Measurements from ENCODE around the gene RCAN2.

RCAN2 gene

GRCh38 chr6:46258249-46258648 is 233.0 kb downstream of the RCAN2 start:
- no peak for DNase-seq (ENCODE audit: low read depth in 2 of 2)

- DNase-seq (ENCODE audit: low read depth in 2 of 2), result no peak
These were observed 235.7 kb downstream of the RCAN2 start for GRCh38 chr6:46255528-46255927.

- no peak for DNase-seq (ENCODE audit: low read depth in 2 of 2)
These were observed 236.3 kb downstream of the RCAN2 start for GRCh38 chr6:46254946-46255345.

GRCh38 chr6:46254331-46254730 is 236.9 kb downstream of the RCAN2 start:
- no peak for DNase-seq (ENCODE audit: low read depth in 2 of 2)

- no peak for DNase-seq (ENCODE audit: low read depth in 2 of 2)
These were observed 239.5 kb downstream of the RCAN2 start for GRCh38 chr6:46251583-46252339.

GRCh38 chr6:46248143-46248542 is 243.1 kb downstream of the RCAN2 start:
- DNase-seq (ENCODE audit: low read depth in 2 of 2), result no peak

GRCh38 chr6:46246727-46247126 is 244.5 kb downstream of the RCAN2 start:
- DNase-seq (ENCODE audit: low read depth in 2 of 2), result no peak

GRCh38 chr6:46246081-46246480 is 245.2 kb downstream of the RCAN2 start:
- DNase-seq (ENCODE audit: low read depth in 2 of 2), result no peak

GRCh38 chr6:46244670-46245069 is 246.6 kb downstream of the RCAN2 start:
- no peak for DNase-seq (ENCODE audit: low read depth in 2 of 2)

GRCh38 chr6:46243754-46244153 is 247.5 kb downstream of the RCAN2 start:
- no peak for DNase-seq (ENCODE audit: low read depth in 2 of 2)

GRCh38 chr6:46242921-46243320 is 248.3 kb downstream of the RCAN2 start:
- DNase-seq (ENCODE audit: low read depth in 2 of 2), result no peak

- no peak for DNase-seq (ENCODE audit: low read depth in 2 of 2)
These were observed 250.2 kb downstream of the RCAN2 start for GRCh38 chr6:46240866-46241565.

GRCh38 chr6:46236752-46237151 is 254.5 kb downstream of the RCAN2 start:
- DNase-seq (ENCODE audit: low read depth in 2 of 2), result no peak

- no peak for DNase-seq (ENCODE audit: low read depth in 2 of 2)
These were observed 256.0 kb downstream of the RCAN2 start for GRCh38 chr6:46235242-46235641.

GRCh38 chr6:46234700-46235099 is 256.5 kb downstream of the RCAN2 start:
- DNase-seq (ENCODE audit: low read depth in 2 of 2), result no peak

- no peak for DNase-seq (ENCODE audit: low read depth in 2 of 2)
These were observed 257.1 kb downstream of the RCAN2 start for GRCh38 chr6:46234156-46234556.

- DNase-seq (ENCODE audit: low read depth in 2 of 2), result no peak
These were observed 258.1 kb downstream of the RCAN2 start for GRCh38 chr6:46233129-46233528.

GRCh38 chr6:46222286-46222685 is 269.0 kb downstream of the RCAN2 start:
- no peak for DNase-seq (ENCODE audit: low read depth in 2 of 2)

GRCh38 chr6:46221222-46221793 is 269.9 kb downstream of the RCAN2 start:
- DNase-seq (ENCODE audit: low read depth in 2 of 2), result no peak

- no peak for DNase-seq (ENCODE audit: low read depth in 2 of 2)
These were observed 270.7 kb downstream of the RCAN2 start for GRCh38 chr6:46220352-46221221.

- DNase-seq (ENCODE audit: low read depth in 2 of 2), result no peak
These were observed 271.6 kb downstream of the RCAN2 start for GRCh38 chr6:46219661-46220060.

GRCh38 chr6:46218457-46218856 is 272.8 kb downstream of the RCAN2 start:
- no peak for DNase-seq (ENCODE audit: low read depth in 2 of 2)

All from activated CD8-positive, alpha-beta memory T cell treated with anti-CD3 and anti-CD28 coated beads for 4 hours (primary cell).